A549 (cell line): ENCODE measurements around the gene WNT1. TPM values are rescaled to one million over a fixed set of nuclear protein-coding genes. Genes with fewer than 3 reads are reported as not detected.

Source experiments
- ATAC-seq, 2 experiments: fragments of 200-7000 bp in 1 of 2; fragments of >200 bp in 1 of 2; cut with Nextera tagmentation in 1 of 2; cut with Tn5 transposase in 1 of 2; 3 replicates each; pipeline versions ENCODE4 v1.8.0 to v1.9.1; 2018 to 2020; ENCODE audit warnings: mild to moderate bottlenecking in 1 of 2, moderate library complexity in 1 of 2
- CTCF ChIA-PET: fragments of 300-600 bp; sonication (Branson Sonifier 250); formaldehyde crosslinking; extraction: SDS; loops from one replicate; lab custom pipeline; 2021; ENCODE audit warnings: antibody characterized with exemption, inconsistent platforms; lab: Yijun Ruan, JAX
- POLR2A ChIA-PET: fragments of 350-600 bp; formaldehyde crosslinking; extraction: SDS; loops from one replicate; lab custom pipeline; 2021; ENCODE audit warnings: antibody characterized with exemption, inconsistent platforms; lab: Yijun Ruan, JAX
- DNase-seq, 2 experiments: peaks; one replicate each; pipeline versions ENCODE4 v3.0.0 to v3.0.0-alpha.2; 2011 to 2016; ENCODE audit warnings: low read depth in 1 of 2, low spot score in 1 of 2
- FAIRE-seq: peaks from 2 replicates; lab custom pipeline; 2011; peaks lifted over from hg19 to GRCh38; lab: Jason Lieb, UNC
- H3K27ac ChIP-seq, 2 experiments: fragments of >200 bp; sonication (Bioruptor Twin); formaldehyde crosslinking; 3 replicates each; pipeline ENCODE4 v1.5.1; 2016 to 2017
- H3K4me1 ChIP-seq: fragments of >200 bp; sonication (Bioruptor Twin); formaldehyde crosslinking; 3 replicates; pipeline ENCODE4 v1.6.1; 2016
- H3K4me2 ChIP-seq: fragments of >200 bp; sonication (Bioruptor Twin); formaldehyde crosslinking; 3 replicates; pipeline ENCODE4 v1.6.1; 2016
- H3K4me3 ChIP-seq: fragments of >200 bp; sonication (Bioruptor Twin); formaldehyde crosslinking; 3 replicates; pipeline ENCODE4 v1.5.1; 2016
- H3K9me3 ChIP-seq: fragments of >200 bp; sonication (Bioruptor Twin); formaldehyde crosslinking; 3 replicates; pipeline ENCODE4 v1.6.1; 2016
- EP300 ChIP-seq, 2 experiments: fragments of >200 bp; sonication (Bioruptor Twin); formaldehyde crosslinking; IDR thresholded peaks; 2 replicates in 1 of 2; 3 replicates in 1 of 2; pipeline ENCODE4 v1.6.1; 2016 to 2017
- FOSB ChIP-seq: fragments of 250-450 bp; sonication (Bioruptor Pico); IDR thresholded peaks from 2 replicates; pipeline ENCODE4 v1.5.0; 2020; ENCODE audit warnings: mild to moderate bottlenecking, moderate library complexity
- FOXS1 ChIP-seq: fragments of 250-450 bp; sonication (Bioruptor Pico); IDR thresholded peaks from 2 replicates; pipeline ENCODE4 v1.5.0; 2020; ENCODE audit warnings: mild to moderate bottlenecking, moderate library complexity
- GATA3 ChIP-seq: IDR thresholded peaks from 2 replicates; pipeline ENCODE4 v1.6.1; 2012; ENCODE audit warnings: borderline replicate concordance
- HOXA7 ChIP-seq: fragments of 250-450 bp; sonication (Bioruptor Pico); IDR thresholded peaks from 2 replicates; pipeline ENCODE4 v1.5.0; 2020; ENCODE audit warnings: mild to moderate bottlenecking, moderate library complexity
- HOXB5 ChIP-seq: fragments of 250-450 bp; sonication (Bioruptor Pico); IDR thresholded peaks from 2 replicates; pipeline ENCODE4 v1.5.0; 2020; ENCODE audit warnings: mild to moderate bottlenecking, moderate library complexity
- JUN ChIP-seq, 2 experiments: fragments of >200 bp; sonication (Bioruptor Twin); formaldehyde crosslinking; IDR thresholded peaks; 2 replicates in 1 of 2; 3 replicates in 1 of 2; pipeline ENCODE4 v1.6.1; 2016 to 2017
- JUNB ChIP-seq: fragments of >200 bp; sonication (Bioruptor Twin); formaldehyde crosslinking; IDR thresholded peaks from 2 replicates; pipeline ENCODE4 v1.6.1; 2016
- NR3C1 ChIP-seq: fragments of >200 bp; sonication (Bioruptor Twin); formaldehyde crosslinking; IDR thresholded peaks from 3 replicates; pipeline ENCODE4 v1.6.1; 2017
- RCOR1 ChIP-seq: fragments of 150-350 bp; IDR thresholded peaks from 2 replicates; pipeline ENCODE4 v1.6.1; 2014; ENCODE audit warnings: antibody characterized with exemption, low read length, low read depth
- WGBS: methylation state at CpG from one replicate; pipeline ENCODE4 v1.1.6; 2017; ENCODE audit errors: missing lambda C conversion rate; 5-methylcytosine and 5-hydroxymethylcytosine counted together
- polyA minus RNA-seq: library from RNA; depleted of rRNA, polyadenylated mRNA; stranded (reverse); fragments of >200 nt; gene quantifications from 2 replicates; pipeline ENCODE4 v1.2.3, GENCODE V29; 2011; rRNA and poly(A)+ RNA removed
- polyA plus RNA-seq, 4 experiments: library from polyadenylated mRNA; depleted of rRNA in 3 of 4; stranded (reverse); fragments of >200 nt; fragmentation: RNase III in 1 of 4; extraction: RNeasy Plus Mini Kit Qiagen cat#74134 plus additional on column Dnase treatment in 1 of 4; gene quantifications; 2 replicates in 3 of 4; 3 replicates in 1 of 4; pipeline ENCODE4 v1.2.3, GENCODE V29; 2011 to 2017
- TF ChIP-seq, protein P1 (sequence below): fragments of >200 bp; sonication (Bioruptor Twin); formaldehyde crosslinking; IDR thresholded peaks from 3 replicates; pipeline ENCODE4 v1.5.1; 2016
- TF ChIP-seq, protein P2 (sequence below): IDR thresholded peaks from 2 replicates; pipeline ENCODE4 v1.6.1; 2012

The WNT1 gene
- polyA plus RNA-seq (2011; rRNA removed), result not detected in 2 replicates
- polyA plus RNA-seq (2012; cell fraction: cytosol; rRNA removed), result 0.03 TPM in 1 of 2 replicates, not detected in the other
- 0.06 TPM in 1 of 2 replicates, not detected in the other for polyA plus RNA-seq (2012; cell fraction: nucleus; rRNA removed)
- not detected in 3 replicates for polyA plus RNA-seq (2017; fragmentation: RNase III; extraction: RNeasy Plus Mini Kit Qiagen cat#74134 plus additional on column Dnase treatment)
- not detected in 2 replicates for polyA minus RNA-seq

DNA sequence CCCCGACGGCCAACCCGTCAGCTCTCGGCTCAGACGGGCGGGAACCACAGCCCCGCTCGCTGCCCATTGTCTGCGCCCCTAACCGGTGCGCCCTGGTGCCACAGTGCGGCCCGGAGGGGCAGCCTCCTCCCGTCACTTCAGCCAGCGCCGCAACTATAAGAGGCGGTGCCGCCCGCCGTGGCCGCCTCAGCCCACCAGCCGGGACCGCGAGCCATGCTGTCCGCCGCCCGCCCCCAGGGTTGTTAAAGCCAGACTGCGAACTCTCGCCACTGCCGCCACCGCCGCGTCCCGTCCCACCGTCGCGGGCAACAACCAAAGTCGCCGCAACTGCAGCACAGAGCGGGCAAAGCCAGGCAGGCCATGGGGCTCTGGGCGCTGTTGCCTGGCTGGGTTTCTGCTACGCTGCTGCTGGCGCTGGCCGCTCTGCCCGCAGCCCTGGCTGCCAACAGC is at the start of gene WNT1:
WNT1 (plus strand) TSS at position 32 of the 450 bp plus-strand sequence; CDS start at position 361, 329 bp downstream.
- CTCF ChIA-PET, result interaction anchor here (0.6 to 77.5 kb wide), 21 partner anchors 2 to 802 kb away, joined by 3 to 2584 read pairs (median 5); partner anchors contain the start of genes ARF3, DDN, FKBP11 and PRKAG1
- POLR2A ChIA-PET, result no interaction called here
- Histone ChIP-seq H3K27ac (peak within 1 kb of the TSS in 1 of 2 experiments; percentile 31; a peak in 1 of 6 replicates), H3K4me1 (peaks cover 16% of the 10 kb centered on the region; the same call in 2 of the 3 replicates), H3K4me2 (peak within 1 kb of the TSS; percentile 96), H3K4me3 (peak within 1 kb of the TSS; percentile 42; the same call in 2 of the 3 replicates), H3K9me3 (no peaks in the 10 kb centered on the region)
- WGBS, result 4% methylated on average over 22 of the region's 45 CpGs
- peak; percentile 6 to 56; a peak in 4 of 6 replicates for ATAC-seq
- TF ChIP-seq HOXB5 (CRISPR knock-in tag) (no peak), FOSB (CRISPR knock-in tag) (no peak), JUN (IDR thresholded peaks at IDR 0.05) (peak in 1 of 2 experiments; percentile 39; a peak in 1 of 5 replicates), RCOR1 (no peak), HOXA7 (CRISPR knock-in tag) (no peak)
- TF ChIP-seq, protein P1, sequence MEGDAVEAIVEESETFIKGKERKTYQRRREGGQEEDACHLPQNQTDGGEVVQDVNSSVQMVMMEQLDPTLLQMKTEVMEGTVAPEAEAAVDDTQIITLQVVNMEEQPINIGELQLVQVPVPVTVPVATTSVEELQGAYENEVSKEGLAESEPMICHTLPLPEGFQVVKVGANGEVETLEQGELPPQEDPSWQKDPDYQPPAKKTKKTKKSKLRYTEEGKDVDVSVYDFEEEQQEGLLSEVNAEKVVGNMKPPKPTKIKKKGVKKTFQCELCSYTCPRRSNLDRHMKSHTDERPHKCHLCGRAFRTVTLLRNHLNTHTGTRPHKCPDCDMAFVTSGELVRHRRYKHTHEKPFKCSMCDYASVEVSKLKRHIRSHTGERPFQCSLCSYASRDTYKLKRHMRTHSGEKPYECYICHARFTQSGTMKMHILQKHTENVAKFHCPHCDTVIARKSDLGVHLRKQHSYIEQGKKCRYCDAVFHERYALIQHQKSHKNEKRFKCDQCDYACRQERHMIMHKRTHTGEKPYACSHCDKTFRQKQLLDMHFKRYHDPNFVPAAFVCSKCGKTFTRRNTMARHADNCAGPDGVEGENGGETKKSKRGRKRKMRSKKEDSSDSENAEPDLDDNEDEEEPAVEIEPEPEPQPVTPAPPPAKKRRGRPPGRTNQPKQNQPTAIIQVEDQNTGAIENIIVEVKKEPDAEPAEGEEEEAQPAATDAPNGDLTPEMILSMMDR, result peak; percentile 27
- no peak for FAIRE-seq
- DNase-seq, result no peak

DNA sequence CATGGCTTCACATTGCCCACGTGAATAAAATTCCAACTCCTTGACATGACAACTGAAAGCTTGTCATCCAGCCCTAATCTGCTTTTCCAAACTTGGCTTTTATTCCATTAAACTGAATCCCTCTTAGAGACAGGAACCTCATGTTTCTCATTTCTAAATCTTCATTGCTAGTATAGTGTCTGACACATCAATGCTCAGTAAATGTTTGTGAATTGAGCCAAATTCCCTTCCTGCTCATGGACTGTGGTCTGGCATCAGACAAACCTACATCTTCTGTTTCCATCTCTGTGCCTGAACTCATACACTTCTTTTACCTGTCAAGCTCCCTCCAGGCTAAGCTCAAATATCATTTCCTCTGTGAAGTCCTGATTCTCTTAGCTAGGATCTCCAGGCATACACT is 48.6 kb upstream of the WNT1 start:
- no peak for ATAC-seq
- no peak for DNase-seq
- WGBS, result 92% methylated on average over 1 of the region's 1 CpG
- H3K4me1 ChIP-seq, result peaks cover 3% of the 10 kb centered on the region; the same call in 1 of the 3 replicates
- no peak for TF ChIP-seq NR3C1
- H3K9me3 ChIP-seq, result no peaks in the 10 kb centered on the region
- H3K4me3 ChIP-seq, result no peak overlapping the region
- no peak overlapping the region for H3K27ac ChIP-seq
- no peak for FAIRE-seq
- ChIA-PET POLR2A (no interaction called here), CTCF (interaction anchor here (1.0 to 70.2 kb wide), 10 partner anchors 6 to 115 kb away, joined by 3 to 2584 read pairs (median 12); partner anchors contain the start of genes ARF3, DDN, DDX23 and PRKAG1)
- no peak overlapping the region for H3K4me2 ChIP-seq

DNA sequence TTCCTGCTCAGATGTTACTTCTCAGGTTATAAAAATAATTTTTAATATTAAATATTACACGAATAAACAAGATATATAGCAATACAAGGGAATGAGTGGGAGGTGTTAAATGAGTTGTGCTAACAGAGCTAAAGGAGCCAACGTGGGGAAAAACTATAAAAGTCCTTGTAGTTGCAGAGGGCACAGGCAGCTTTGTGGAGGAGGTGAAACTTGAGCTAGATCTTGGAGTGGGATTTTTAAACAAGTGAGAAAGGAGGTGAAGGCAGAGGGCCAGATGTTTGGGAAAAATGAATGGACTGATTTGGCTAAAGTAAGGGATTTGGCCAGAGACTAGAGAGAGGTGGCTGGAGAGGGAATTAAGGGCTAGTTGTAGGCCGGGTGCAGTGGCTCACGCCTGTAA is 47.6 kb upstream of the WNT1 start:
- TF ChIP-seq EP300 (IDR thresholded peaks at IDR 0.05), result no peak
- TF ChIP-seq, protein P2, sequence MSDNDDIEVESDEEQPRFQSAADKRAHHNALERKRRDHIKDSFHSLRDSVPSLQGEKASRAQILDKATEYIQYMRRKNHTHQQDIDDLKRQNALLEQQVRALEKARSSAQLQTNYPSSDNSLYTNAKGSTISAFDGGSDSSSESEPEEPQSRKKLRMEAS, result no peak
- Histone ChIP-seq H3K9me3 (no peaks in the 10 kb centered on the region), H3K4me3 (no peak overlapping the region), H3K27ac (no peak overlapping the region), H3K4me2 (no peak overlapping the region), H3K4me1 (peaks cover 3% of the 10 kb centered on the region; the same call in 1 of the 3 replicates)
- CTCF ChIA-PET, result interaction anchor here (5.0 to 70.2 kb wide), 5 partner anchors 5 to 70 kb away, joined by 19 to 2584 read pairs (median 133); partner anchors contain the start of genes ARF3, DDN, DDX23 and PRKAG1
- ATAC-seq (no peak), FAIRE-seq (no peak), DNase-seq (no peak)
- POLR2A ChIA-PET, result no interaction called here
- 88% methylated on average over 4 of the region's 4 CpGs for WGBS

DNA sequence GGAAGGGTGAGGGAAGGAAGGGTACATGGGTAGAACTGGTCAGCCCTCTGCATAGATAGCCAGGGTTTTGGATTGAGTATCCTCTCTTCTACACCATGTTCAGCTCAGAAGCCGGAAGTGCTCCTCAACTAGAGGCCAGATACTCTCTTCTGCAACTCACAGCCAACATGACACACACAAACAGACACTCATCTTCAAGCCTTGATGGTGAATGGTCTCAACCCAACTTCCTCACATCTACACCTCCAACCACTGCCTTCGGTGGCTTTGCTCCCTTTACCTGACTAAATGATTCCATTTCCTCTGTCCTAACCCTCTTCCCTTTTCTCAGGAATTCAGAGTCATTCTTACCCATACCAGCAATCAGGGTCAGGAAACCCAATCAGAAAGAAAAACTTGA is 45.2 kb upstream of the WNT1 start:
- ChIA-PET POLR2A (interaction anchor here (1.6 kb wide), 1 partner anchor 67 kb away, joined by 6 read pairs; the partner anchor contains the start of gene RND1), CTCF (interaction anchor here (5.0 to 70.2 kb wide), 5 partner anchors 8 to 73 kb away, joined by 19 to 2584 read pairs (median 133); partner anchors contain the start of genes ARF3, DDN, DDX23 and FKBP11)
- no peak overlapping the region for H3K4me2 ChIP-seq
- no peak for ATAC-seq
- H3K4me3 ChIP-seq, result no peak overlapping the region
- no peak for FAIRE-seq
- no peaks in the 10 kb centered on the region for H3K4me1 ChIP-seq
- TF ChIP-seq GATA3 (no peak), FOXS1 (no peak), JUNB (no peak)
- no peaks in the 10 kb centered on the region for H3K9me3 ChIP-seq
- WGBS, result 96% methylated on average over 2 of the region's 2 CpGs
- DNase-seq, result no peak
- no peak overlapping the region for H3K27ac ChIP-seq
